22Rv1 (cell line): Measurements from ENCODE around the gene POU2F2.

Source experiments
- H3K27ac ChIP-seq: fragments of 450-650 bp; 2 replicates; pipeline ENCODE4 v1.5.1; 2017
- ZFX ChIP-seq: fragments of 450-650 bp; IDR thresholded peaks from 2 replicates; pipeline ENCODE4 v1.6.1; 2017; ENCODE audit warnings: antibody characterized with exemption, borderline replicate concordance
- TF ChIP-seq, protein P1 (sequence below): fragments of 450-650 bp; IDR thresholded peaks from 2 replicates; pipeline ENCODE4 v1.5.1; 2017; ENCODE audit warnings: mild to moderate bottlenecking

The POU2F2 gene

DNA sequence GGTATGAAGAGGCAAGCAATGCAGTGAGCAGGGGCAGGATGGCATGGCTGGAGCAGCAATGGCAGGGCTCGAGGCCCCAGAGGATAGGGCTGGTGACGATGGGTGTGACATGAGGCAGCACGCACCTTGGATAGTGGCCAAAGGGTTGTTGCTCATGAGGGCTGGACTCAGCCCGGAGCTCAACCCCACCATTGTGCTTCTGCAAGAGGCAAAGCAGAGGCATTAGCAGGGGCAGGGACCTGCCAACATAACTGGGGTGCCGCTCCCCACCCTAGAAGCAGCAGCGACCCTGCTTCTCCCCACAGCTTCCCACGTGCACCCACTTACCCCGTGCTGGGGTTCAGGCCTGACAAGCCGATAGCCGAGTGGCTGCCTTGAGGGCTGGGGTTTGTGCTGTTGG lies 40.5 kb downstream of the POU2F2 start:
- H3K27ac ChIP-seq: no peak overlapping the region
- TF ChIP-seq ZFX: no peak
- TF ChIP-seq, protein P1, sequence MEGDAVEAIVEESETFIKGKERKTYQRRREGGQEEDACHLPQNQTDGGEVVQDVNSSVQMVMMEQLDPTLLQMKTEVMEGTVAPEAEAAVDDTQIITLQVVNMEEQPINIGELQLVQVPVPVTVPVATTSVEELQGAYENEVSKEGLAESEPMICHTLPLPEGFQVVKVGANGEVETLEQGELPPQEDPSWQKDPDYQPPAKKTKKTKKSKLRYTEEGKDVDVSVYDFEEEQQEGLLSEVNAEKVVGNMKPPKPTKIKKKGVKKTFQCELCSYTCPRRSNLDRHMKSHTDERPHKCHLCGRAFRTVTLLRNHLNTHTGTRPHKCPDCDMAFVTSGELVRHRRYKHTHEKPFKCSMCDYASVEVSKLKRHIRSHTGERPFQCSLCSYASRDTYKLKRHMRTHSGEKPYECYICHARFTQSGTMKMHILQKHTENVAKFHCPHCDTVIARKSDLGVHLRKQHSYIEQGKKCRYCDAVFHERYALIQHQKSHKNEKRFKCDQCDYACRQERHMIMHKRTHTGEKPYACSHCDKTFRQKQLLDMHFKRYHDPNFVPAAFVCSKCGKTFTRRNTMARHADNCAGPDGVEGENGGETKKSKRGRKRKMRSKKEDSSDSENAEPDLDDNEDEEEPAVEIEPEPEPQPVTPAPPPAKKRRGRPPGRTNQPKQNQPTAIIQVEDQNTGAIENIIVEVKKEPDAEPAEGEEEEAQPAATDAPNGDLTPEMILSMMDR: no peak

DNA sequence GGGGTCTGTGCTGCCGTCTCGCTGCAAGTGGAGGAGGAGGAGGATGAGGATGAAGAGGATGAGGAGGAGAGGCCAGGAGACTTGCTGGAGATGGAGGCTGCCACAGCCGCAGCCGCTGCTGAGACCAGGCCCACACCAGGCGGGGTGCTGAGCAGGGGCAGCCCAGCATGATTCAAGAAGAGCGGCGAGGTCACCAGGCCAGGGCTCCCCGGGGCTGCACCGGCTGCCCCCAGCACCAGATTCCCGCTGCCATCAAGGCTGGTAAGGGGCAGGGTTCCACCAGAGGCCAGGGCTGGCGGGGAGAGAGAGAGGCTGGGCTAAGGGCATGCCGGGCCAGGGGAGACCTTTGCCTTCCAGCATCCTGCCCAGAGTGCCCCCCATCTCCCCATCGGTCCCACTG lies 40.9 kb downstream of the POU2F2 start:
- TF ChIP-seq ZFX: no peak
- TF ChIP-seq, protein P1: no peak
- no peak overlapping the region for H3K27ac ChIP-seq

DNA sequence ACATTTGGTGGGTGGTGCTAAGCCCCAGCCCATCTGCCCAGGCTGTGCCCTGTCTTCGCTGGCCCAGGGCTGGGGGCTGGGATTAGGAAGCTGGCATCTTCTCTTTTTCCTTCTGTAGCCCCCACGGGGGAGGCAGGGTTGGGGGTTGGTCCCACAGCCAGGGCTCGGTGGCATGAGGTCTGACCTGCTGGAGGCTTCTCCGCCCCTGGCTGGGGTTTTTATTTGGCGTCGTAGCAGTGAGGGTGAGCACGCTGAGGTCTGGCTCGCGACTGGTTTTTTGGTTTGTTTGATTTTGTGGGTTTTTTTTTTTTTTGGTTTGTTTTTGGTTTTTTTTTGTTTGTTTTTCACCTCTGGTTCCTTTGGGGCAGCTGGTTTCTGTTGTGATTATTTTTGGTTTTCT lies 41.6 kb downstream of the POU2F2 start:
- TF ChIP-seq ZFX: no peak
- TF ChIP-seq, protein P1: no peak
- no peak overlapping the region for H3K27ac ChIP-seq

DNA sequence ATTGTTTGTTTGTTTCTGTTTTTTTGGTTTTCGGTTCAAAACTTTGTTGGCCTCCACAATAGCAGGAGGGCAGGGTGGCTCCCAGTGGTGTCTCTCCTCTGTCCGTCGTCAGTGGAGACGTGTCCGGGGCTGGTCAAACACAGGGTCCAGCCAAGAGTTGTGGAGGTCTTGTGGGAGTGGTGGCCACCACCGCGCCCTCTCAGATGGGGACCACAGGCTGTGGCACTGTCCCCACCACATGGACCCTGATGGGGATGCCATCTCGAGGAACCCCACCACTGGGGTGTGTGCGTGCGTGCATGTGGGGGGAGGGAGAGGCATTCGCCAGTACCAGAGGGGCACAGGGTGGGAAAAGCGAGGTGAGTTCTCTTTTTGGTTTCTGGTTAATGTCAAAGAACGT lies 42.5 kb downstream of the POU2F2 start:
- TF ChIP-seq, protein P1: no peak
- TF ChIP-seq ZFX: no peak
- H3K27ac ChIP-seq: no peak overlapping the region

DNA sequence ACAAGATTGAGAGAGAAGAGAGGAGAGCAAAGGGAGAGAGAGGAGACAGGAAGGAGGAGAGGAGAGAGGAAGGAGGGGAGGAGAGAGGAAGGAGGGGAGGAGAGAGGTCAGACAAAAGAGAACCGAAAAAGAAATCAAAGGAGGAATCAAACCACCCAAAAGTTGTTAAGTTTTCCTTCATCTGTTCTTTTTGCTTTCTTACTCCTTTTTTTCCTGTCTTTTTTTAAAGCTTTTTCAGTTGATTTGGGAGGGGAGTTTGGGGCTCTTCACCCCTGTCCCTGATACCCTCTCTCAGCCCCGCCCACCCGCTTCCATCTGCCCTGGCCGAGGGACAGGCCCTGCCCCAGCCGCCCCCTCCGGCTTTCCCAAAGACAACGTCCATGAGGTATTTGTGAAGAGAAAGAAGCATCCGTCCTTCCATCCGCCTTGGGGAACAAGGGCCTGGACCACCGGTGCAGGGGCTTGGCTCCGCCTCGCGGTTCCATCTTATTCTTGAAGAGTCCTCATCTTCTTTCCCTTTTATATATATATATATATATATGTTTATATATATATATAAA lies 43.0 kb downstream of the POU2F2 start:
- no peak overlapping the region for H3K27ac ChIP-seq
- TF ChIP-seq, protein P1: no peak
- no peak for TF ChIP-seq ZFX

DNA sequence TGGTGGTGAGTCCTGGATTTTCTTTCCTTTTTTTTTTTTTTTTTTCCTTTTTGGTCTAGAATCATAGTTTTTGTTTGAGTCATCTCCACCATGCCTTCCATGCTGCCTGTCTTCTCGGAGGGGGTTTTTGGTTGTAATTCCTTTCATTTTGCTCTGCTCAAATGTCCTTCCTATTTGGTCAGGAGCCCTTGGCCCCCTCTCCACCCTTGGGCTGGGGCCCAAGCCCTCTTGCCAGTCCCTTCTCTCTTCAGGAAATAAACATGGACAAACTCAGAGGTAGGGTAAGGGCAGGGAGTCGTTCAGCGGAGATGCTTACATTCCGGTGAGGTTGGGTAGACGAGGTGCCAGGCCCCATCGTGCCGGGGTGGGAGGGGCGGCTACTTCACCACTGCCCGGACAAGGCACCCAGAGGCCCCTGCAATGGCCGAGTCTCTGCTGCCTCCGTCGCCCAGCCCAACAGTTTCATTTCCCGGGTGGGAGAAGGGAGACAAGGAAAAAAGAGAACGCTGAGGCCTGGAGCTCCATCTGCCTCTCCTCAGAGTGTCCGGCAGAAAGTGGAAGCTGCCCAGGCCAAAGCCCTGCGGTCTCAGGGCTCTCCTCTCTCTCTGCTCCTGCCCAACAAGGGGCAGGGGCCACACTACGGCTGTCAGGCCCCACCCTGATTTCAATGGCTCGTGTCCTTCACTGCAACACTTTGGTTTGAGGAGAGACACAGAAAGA lies 43.6 kb downstream of the POU2F2 start:
- no peak for TF ChIP-seq ZFX
- TF ChIP-seq, protein P1: no peak
- H3K27ac ChIP-seq: no peak overlapping the region

DNA sequence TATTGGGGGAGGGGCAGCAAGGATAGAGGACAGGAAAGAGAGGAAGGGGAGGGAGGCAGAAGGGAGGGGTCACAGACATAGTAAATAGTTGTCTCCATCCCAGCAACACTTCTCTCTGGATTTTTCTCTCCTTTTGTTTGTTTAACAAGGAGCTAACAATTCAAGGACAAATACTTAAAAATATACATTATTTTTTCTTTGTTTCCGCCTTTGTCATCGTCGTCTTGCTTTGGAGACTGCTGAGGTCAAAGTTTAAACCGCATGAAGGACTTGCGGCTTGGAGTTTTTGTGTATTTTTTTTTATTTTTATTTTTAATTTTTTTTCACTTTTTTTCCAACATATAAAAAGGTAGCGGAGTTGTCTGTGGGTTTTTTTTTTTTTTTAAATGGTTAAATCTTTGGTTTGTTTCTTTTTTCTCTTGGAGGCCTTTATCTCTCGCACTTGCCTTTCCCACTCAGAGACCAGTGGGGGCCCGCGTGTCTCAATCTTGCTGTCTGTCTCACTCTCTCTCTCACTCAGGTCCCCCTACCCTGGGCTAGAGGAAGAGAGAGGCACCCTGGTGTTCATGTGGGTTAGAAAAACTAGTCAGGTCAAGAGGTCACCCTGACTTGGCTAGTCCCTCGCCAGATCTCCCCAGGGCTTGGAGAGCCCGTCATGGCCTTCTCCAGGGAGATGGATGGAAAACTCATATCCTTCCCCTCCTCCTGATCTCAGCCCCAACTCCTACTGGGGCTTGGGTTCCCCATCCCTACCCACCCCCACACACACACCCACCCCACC lies 45.3 kb downstream of the POU2F2 start:
- TF ChIP-seq, protein P1: no peak
- no peak for TF ChIP-seq ZFX
- H3K27ac ChIP-seq: no peak overlapping the region
